Measurements from ENCODE around the gene POU3F2. TPM values are rescaled to one million over a fixed set of nuclear protein-coding genes. Genes with fewer than 3 reads are reported as not detected.

Gene POU3F2
- total RNA-seq, 2 experiments from 2014 or later: not detected

DNA sequence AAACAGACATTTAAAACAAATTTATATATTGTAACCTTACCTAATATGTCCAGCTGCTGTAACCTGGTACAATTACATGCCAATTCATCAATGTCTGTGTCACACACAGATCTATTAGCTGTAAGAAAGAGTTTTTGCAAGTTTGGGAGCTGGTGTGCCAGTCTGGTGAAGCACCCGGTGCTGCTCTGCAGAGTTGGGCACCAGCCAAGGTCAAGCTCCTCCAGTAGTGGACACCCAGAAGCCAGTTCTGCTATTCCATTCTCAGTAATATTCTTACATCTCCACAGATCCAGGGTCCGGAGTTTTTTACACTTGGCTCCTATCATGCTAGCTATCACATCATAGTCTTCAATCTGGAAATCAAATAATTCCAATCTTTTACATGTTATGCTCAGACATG is 41.0 kb downstream of the POU3F2 start:
- Mint-ChIP-seq H3K4me1 (peaks cover 3% of the 10 kb centered on the region), H3K4me3 (no peak overlapping the region), H3K36me3 (ENCODE audit: low read depth) (peaks cover 11% of the 10 kb centered on the region), H3K9me3 (no peaks in the 10 kb centered on the region), H3K27ac (no peak overlapping the region), H3K27me3 (no peaks in the 10 kb centered on the region)
- CTCF ChIA-PET: no interaction called here
- POLR2A ChIA-PET: no interaction called here
- DNase-seq: no peak

DNA sequence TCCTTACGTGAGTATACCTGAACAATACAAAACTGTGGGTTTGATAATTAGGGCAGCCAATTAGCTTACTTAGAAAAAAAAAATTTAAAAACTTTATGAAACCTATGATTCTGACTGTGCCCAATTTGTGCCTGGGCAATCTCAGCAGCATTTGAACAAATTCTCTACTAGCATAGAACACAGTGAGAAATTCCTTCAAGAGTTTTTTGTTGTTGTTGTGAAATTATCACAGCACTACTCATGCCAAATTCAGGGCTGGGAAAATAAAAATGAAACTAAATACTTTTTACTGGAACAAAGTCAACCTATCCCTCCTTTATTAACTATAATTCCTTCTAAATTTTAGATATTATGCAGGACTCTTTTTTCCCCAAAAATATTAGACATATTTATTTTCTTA is 42.9 kb downstream of the POU3F2 start:
- no peak for DNase-seq
- Mint-ChIP-seq H3K9me3 (no peaks in the 10 kb centered on the region), H3K36me3 (ENCODE audit: low read depth) (peaks cover 7% of the 10 kb centered on the region), H3K4me1 (peaks cover 6% of the 10 kb centered on the region), H3K27me3 (no peaks in the 10 kb centered on the region), H3K4me3 (no peak overlapping the region), H3K27ac (no peak overlapping the region)
- CTCF ChIA-PET: no interaction called here
- POLR2A ChIA-PET: no interaction called here

GRCh38 chr6:98880486-98880885 is 46.1 kb downstream of the POU3F2 start:
- Mint-ChIP-seq H3K27ac (no peak overlapping the region), H3K36me3 (ENCODE audit: low read depth) (peaks cover 4% of the 10 kb centered on the region), H3K4me3 (no peak overlapping the region), H3K4me1 (peaks cover 6% of the 10 kb centered on the region), H3K27me3 (no peaks in the 10 kb centered on the region), H3K9me3 (no peaks in the 10 kb centered on the region)
- ChIA-PET CTCF (interaction anchor here (1.5 kb wide), 1 partner anchor 8 kb away, joined by 3 read pairs; no protein-coding TSS in a partner anchor), POLR2A (no interaction called here)
- DNase-seq: no peak

- Mint-ChIP-seq H3K27me3 (no peaks in the 10 kb centered on the region), H3K4me3 (no peak overlapping the region), H3K36me3 (ENCODE audit: low read depth) (no peaks in the 10 kb centered on the region), H3K9me3 (no peaks in the 10 kb centered on the region), H3K4me1 (peaks cover 4% of the 10 kb centered on the region), H3K27ac (no peak overlapping the region)
- no peak for DNase-seq
- ChIA-PET CTCF (no interaction called here), POLR2A (no interaction called here)
Measured at GRCh38 chr6:98885330-98885729, 51.0 kb downstream of the POU3F2 start.

DNA sequence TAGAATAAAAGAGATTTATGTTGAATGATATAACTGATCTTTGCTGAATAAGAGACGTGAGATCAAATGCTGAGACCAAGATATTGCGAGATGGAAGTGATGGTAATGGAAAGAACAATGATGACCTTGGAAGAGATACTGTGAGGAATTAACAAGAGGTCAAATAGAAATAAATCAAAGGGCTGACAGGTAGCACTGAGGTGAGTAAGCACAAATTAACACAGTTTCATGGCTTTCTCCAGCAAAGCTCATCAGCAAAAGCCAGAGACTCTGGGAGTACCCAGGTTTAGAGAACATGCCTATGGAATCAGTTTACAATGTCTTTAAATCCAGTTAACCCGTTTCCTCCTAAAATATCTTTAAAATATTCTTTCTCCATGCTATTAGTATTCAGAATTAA is 53.3 kb downstream of the POU3F2 start:
- no peaks in the 10 kb centered on the region for H3K4me1 Mint-ChIP-seq
- no peak overlapping the region for H3K27ac Mint-ChIP-seq
- H3K9me3 Mint-ChIP-seq: no peaks in the 10 kb centered on the region
- no peak for DNase-seq
- H3K4me3 Mint-ChIP-seq: no peak overlapping the region
- H3K27me3 Mint-ChIP-seq: no peaks in the 10 kb centered on the region
- ChIA-PET POLR2A (no interaction called here), CTCF (no interaction called here)
- no peaks in the 10 kb centered on the region for H3K36me3 Mint-ChIP-seq (ENCODE audit: low read depth)

Other genes starting within 250 kb of the POU3F2 start
- gene FBXL4, start 113.4 kb downstream of the POU3F2 start, total RNA-seq: 10 to 100 TPM; 11.5 to 12.1 TPM